H1 (cell line): ENCODE data around the gene MRPL52. TPM values are rescaled to one million over a fixed set of nuclear protein-coding genes. Genes with fewer than 3 reads are reported as not detected.

Experiments used
- CBX8 ChIP-seq: fragments of 300-800, 300-1000 bp; sonication (generic); IDR thresholded peaks from 2 replicates; pipeline ENCODE4 v1.7.1; 2016; ENCODE audit warnings: low read depth, low read length, borderline replicate concordance
- CEBPB ChIP-seq: IDR thresholded peaks from 2 replicates; pipeline ENCODE4 v1.6.1; 2012; ENCODE audit warnings: low read depth, low read length
- CHD2 ChIP-seq: IDR thresholded peaks from 2 replicates; pipeline ENCODE4 v1.6.1; 2012; ENCODE audit warnings: low read length, improper control_type of control experiment
- CTBP2 ChIP-seq: IDR thresholded peaks from 2 replicates; pipeline ENCODE4 v1.7.0; 2011; ENCODE audit warnings: borderline replicate concordance, mild to moderate bottlenecking, moderate library complexity, mixed read lengths, low read length; ENCODE audit not compliant: insufficient read depth, insufficient read length
- GABPA ChIP-seq: IDR thresholded peaks from 2 replicates; pipeline ENCODE4 v1.6.1; 2011; ENCODE audit warnings: mild to moderate bottlenecking, low read length, moderate library complexity, borderline replicate concordance; ENCODE audit not compliant: insufficient read depth
- GTF2F1 ChIP-seq: IDR thresholded peaks from 2 replicates; pipeline ENCODE4 v1.6.1; 2012; ENCODE audit warnings: low read depth, low read length, improper control_type of control experiment, borderline replicate concordance
- POLR2A ChIP-seq, 2 experiments: IDR thresholded peaks; 1 replicate in 1 of 2; 2 replicates in 1 of 2; pipeline ENCODE4 v1.6.1; 2011; ENCODE audit warnings: low read depth in 2 of 2, low read length in 2 of 2, mild to moderate bottlenecking in 2 of 2; ENCODE audit errors: control extremely low read depth in 1 of 2
- POLR2AphosphoS5 ChIP-seq: IDR thresholded peaks from 2 replicates; pipeline ENCODE4 v1.6.1; 2011; ENCODE audit warnings: low read depth, low read length
- POU5F1 ChIP-seq: IDR thresholded peaks from 2 replicates; pipeline ENCODE4 v1.6.1; 2011; ENCODE audit warnings: low read depth, mild to moderate bottlenecking, low read length, moderate library complexity
- RBBP5 ChIP-seq: IDR thresholded peaks from 2 replicates; pipeline ENCODE4 v1.7.1; 2012; ENCODE audit warnings: low read depth, mild to moderate bottlenecking, inconsistent platforms, low read length, moderate library complexity, borderline replicate concordance
- RFX5 ChIP-seq: IDR thresholded peaks from 2 replicates; pipeline ENCODE4 v1.6.1; 2011; ENCODE audit warnings: low read depth, low read length, improper control_type of control experiment, borderline replicate concordance
- SIN3A ChIP-seq, 2 experiments: IDR thresholded peaks in 1 of 2; conservative IDR thresholded peaks in 1 of 2; 2 replicates each; pipeline ENCODE4 v1.6.1; 2011 to 2012; ENCODE audit warnings: low read length in 2 of 2, improper control_type of control experiment in 1 of 2, low read depth in 1 of 2, mild to moderate bottlenecking in 1 of 2
- SRF ChIP-seq: IDR thresholded peaks from 2 replicates; pipeline ENCODE4 v1.6.1; 2011; ENCODE audit warnings: mild to moderate bottlenecking, low read depth, low read length, moderate library complexity
- SUZ12 ChIP-seq: fragments of 200-600 bp; sonication (generic); IDR thresholded peaks from 2 replicates; pipeline ENCODE4 v1.6.1; 2012; ENCODE audit warnings: mild to moderate bottlenecking, inconsistent platforms, low read length, moderate library complexity, mixed read lengths
- TAF1 ChIP-seq: IDR thresholded peaks from 2 replicates; pipeline ENCODE4 v1.6.1; 2011; ENCODE audit warnings: mild to moderate bottlenecking, low read depth, low read length
- TBP ChIP-seq: IDR thresholded peaks from 2 replicates; pipeline ENCODE4 v1.6.1; 2011; ENCODE audit warnings: low read depth, low read length, improper control_type of control experiment
- TEAD4 ChIP-seq: IDR thresholded peaks from 2 replicates; pipeline ENCODE4 v1.6.1; 2012; ENCODE audit warnings: low read depth, low read length, inconsistent platforms, mixed read lengths
- YY1 ChIP-seq: IDR thresholded peaks from 2 replicates; pipeline ENCODE4 v1.6.1; 2011; ENCODE audit warnings: low read depth, mild to moderate bottlenecking, low read length
- polyA plus RNA-seq, 7 experiments: library from polyadenylated mRNA; depleted of rRNA in 3 of 7; stranded (reverse) in 5 of 7; unstranded in 2 of 7; fragments of >200 nt in 5 of 7; fragments of 200-250 nt in 2 of 7; gene quantifications; 1 replicate in 5 of 7; 2 replicates in 1 of 7; 4 replicates in 1 of 7; pipeline versions ENCODE4 v1.2.1 to v1.2.3, GENCODE V29; 2011 to 2013; ENCODE audit warnings: missing spikeins in 2 of 7, mixed read lengths in 2 of 7
- total RNA-seq: library from RNA; stranded (reverse); fragmentation: NEBNext Ultra II Directional; extraction: Animal tissue kit (Norgen Biotek cat#: 25700); gene quantifications from 2 replicates; pipeline ENCODE4 v1.2.1, GENCODE V29; 2021
- TF ChIP-seq, protein P1 (sequence below): IDR thresholded peaks from 2 replicates; pipeline ENCODE4 v1.6.1; 2011; ENCODE audit warnings: low read length, improper control_type of control experiment
- TF ChIP-seq, protein P2 (sequence below): IDR thresholded peaks from 2 replicates; pipeline ENCODE4 v1.6.1; 2012; ENCODE audit warnings: low read length, inconsistent platforms
- TF ChIP-seq, protein P3 (sequence below): IDR thresholded peaks from 2 replicates; pipeline ENCODE4 v1.6.1; 2012; ENCODE audit warnings: inconsistent platforms

The MRPL52 gene
- total and polyA plus RNA-seq, 2 of the 8 experiments (the other 6 are each of a cell fraction or from before 2014, with no cell fraction given), result 70.5 to 176 TPM

DNA sequence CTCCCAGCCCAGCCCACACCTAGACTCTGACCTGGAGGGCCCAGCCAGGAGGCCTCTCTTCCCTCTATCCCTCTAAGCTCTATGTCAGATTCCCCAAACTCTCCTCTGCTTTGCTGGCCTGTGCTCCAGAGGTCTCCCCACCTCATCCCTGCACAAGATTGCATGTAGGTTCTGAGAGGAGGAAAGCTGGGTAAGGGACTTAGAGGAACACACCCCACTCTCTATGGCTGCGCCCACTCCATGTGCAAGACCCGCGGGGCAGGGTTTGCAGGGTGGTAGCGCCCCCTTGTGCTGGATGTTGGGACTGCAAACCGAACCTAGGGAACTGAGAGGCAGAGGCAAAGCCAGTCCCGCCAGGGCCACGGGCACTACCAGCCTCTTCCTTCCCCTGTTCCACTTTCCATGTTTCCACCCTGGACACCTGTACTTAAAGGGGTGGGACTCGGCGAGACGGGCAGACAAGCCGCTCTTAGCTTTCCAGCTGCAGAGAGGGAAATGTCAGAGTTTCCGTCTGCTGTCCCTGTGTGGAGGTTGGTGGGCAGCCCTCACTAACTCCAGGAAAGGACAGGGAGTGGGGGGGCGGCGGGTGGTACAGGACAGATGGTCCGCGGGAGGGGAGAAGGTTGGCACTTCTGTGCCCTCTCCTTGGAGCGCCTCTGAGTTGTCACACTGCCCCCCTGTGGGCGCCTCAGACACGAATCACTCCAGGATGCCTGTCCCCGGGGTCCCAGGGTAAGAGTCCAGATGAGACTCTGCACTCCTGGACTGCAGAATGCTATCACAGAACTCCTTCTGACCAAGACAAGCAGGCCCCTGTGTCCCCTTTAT, 23.5 kb downstream of the MRPL52 start (continued):
- TF ChIP-seq, protein P1, sequence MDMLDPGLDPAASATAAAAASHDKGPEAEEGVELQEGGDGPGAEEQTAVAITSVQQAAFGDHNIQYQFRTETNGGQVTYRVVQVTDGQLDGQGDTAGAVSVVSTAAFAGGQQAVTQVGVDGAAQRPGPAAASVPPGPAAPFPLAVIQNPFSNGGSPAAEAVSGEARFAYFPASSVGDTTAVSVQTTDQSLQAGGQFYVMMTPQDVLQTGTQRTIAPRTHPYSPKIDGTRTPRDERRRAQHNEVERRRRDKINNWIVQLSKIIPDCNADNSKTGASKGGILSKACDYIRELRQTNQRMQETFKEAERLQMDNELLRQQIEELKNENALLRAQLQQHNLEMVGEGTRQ, result no peak
- TF ChIP-seq POLR2A (IDR thresholded peaks at IDR 0.05; ENCODE audit: control extremely low read depth in 1 of 2, low read depth in 2 of 2, low read length in 2 of 2), result no peak; a peak in 1 of 3 replicates
- TF ChIP-seq, protein P2, sequence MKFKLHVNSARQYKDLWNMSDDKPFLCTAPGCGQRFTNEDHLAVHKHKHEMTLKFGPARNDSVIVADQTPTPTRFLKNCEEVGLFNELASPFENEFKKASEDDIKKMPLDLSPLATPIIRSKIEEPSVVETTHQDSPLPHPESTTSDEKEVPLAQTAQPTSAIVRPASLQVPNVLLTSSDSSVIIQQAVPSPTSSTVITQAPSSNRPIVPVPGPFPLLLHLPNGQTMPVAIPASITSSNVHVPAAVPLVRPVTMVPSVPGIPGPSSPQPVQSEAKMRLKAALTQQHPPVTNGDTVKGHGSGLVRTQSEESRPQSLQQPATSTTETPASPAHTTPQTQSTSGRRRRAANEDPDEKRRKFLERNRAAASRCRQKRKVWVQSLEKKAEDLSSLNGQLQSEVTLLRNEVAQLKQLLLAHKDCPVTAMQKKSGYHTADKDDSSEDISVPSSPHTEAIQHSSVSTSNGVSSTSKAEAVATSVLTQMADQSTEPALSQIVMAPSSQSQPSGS, result peak; percentile 45; the same call in 1 of the 2 replicates
- TF ChIP-seq RBBP5, result peak; percentile 67; the same call in 1 of the 2 replicates
- TF ChIP-seq CHD2, result no peak
- TF ChIP-seq SIN3A (conservative IDR thresholded peaks at IDR 0.05 in 1 of 2, IDR thresholded peaks at IDR 0.05 in 1 of 2; ENCODE audit: low read depth in 1 of 2, low read length in 2 of 2), result peak in 1 of 2 experiments; percentile 66; a peak in 1 of 4 replicates
- TF ChIP-seq TAF1, result no peak; the same call in 1 of the 2 replicates
- TF ChIP-seq YY1, result peak; percentile 74
- TF ChIP-seq SRF, result no peak
- no peak for TF ChIP-seq CTBP2
- TF ChIP-seq POU5F1, result no peak
- no peak for TF ChIP-seq RFX5
- TF ChIP-seq, protein P3, sequence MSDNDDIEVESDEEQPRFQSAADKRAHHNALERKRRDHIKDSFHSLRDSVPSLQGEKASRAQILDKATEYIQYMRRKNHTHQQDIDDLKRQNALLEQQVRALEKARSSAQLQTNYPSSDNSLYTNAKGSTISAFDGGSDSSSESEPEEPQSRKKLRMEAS, result peak; percentile 83
- TF ChIP-seq POLR2AphosphoS5, result peak; percentile 54; the same call in 1 of the 2 replicates
- TF ChIP-seq TBP, result peak; percentile 58; the same call in 1 of the 2 replicates
- no peak for TF ChIP-seq SUZ12
- no peak for TF ChIP-seq TEAD4
- no peak for TF ChIP-seq GTF2F1
- TF ChIP-seq CEBPB, result 0 out of 2 replicates have a peak, but pooled peaks have one; percentile 0
- no peak for TF ChIP-seq GABPA
- no peak for TF ChIP-seq CBX8
